ENCODE measurements around the gene SNX24.

- no peak for TF ChIP-seq ZNF274 (IDR thresholded peaks at IDR 0.05; ENCODE audit: low read depth, low read length)
- no peak for TF ChIP-seq YY1 (IDR thresholded peaks at IDR 0.05; ENCODE audit: insufficient read depth, insufficient read length)
Measured at GRCh38 chr5:122972877-122973276, 127.5 kb downstream of the SNX24 start.

All from NT2/D1 (cell line).